Activated CD8-positive, alpha-beta T cell treated with anti-CD3 and anti-CD28 coated beads for 36 hours (primary cell): ENCODE measurements around the gene DOCK4. TPM values are rescaled to one million over a fixed set of nuclear protein-coding genes. Genes with fewer than 3 reads are reported as not detected.

Source experiments
- ATAC-seq: fragments of 200-7000 bp; cut with Tn5 transposase; one replicate; pipeline ENCODE4 v1.10.0; 2021; ENCODE audit warnings: mild to moderate bottlenecking, moderate library complexity
- CTCF ChIA-PET: fragments of 350-600 bp; sonication (Branson Sonifier 250); formaldehyde crosslinking; loops from one replicate; lab custom pipeline; 2021; ENCODE audit warnings: antibody characterized with exemption; lab: Charles Lee
- POLR2A ChIA-PET: fragments of 350-600 bp; sonication (Branson Sonifier 250); formaldehyde crosslinking; loops from one replicate; lab custom pipeline; 2021; ENCODE audit warnings: antibody characterized with exemption; lab: Charles Lee
- DNase-seq: peaks from one replicate; pipeline ENCODE4 v3.0.0-alpha.2; 2020
- H3K27ac Mint-ChIP-seq: one replicate; pipeline ENCODE4 v1.8.0; 2021; ENCODE audit warnings: mild to moderate bottlenecking, mixed read lengths
- H3K27me3 Mint-ChIP-seq: one replicate; pipeline ENCODE4 v1.8.0; 2021; ENCODE audit warnings: mixed read lengths
- H3K36me3 Mint-ChIP-seq: one replicate; pipeline ENCODE4 v1.8.0; 2021; ENCODE audit warnings: low read depth, mixed read lengths
- H3K4me1 Mint-ChIP-seq: one replicate; pipeline ENCODE4 v1.8.0; 2021; ENCODE audit warnings: low read depth, mixed read lengths
- H3K4me3 Mint-ChIP-seq: one replicate; pipeline ENCODE4 v1.8.0; 2021; ENCODE audit warnings: mild to moderate bottlenecking, moderate library complexity, mixed read lengths
- H3K9me3 Mint-ChIP-seq: one replicate; pipeline ENCODE4 v1.8.0; 2021; ENCODE audit warnings: mixed read lengths
- CTCF ChIP-seq: fragments of 200-600 bp; IDR thresholded peaks from one replicate; pipeline ENCODE4 v1.8.0; 2022; ENCODE audit warnings: antibody characterized with exemption, mild to moderate bottlenecking
- intact Hi-C: fragments of 100-400 bp; cut with micrococcal nuclease; formaldehyde crosslinking; loops from one replicate; pipeline ENCODE4 v1.10.0; 2022
- total RNA-seq, 2 experiments: library from RNA; stranded (reverse); gene quantifications; one replicate each; pipeline ENCODE4 v1.2.3, GENCODE V29; 2021

The DOCK4 gene
- total RNA-seq, 2 experiments from 2014 or later: 0.31 to 0.32 TPM

- CTCF ChIA-PET: no interaction called here
- DNase-seq (no peak), ATAC-seq (no peak)
- TF ChIP-seq CTCF: no peak
- intact Hi-C loops: no loop called here
- POLR2A ChIA-PET: no interaction called here
- H3K4me1 Mint-ChIP-seq: no peaks in the 10 kb centered on the region
- no peak overlapping the region for H3K4me3 Mint-ChIP-seq
- H3K9me3 Mint-ChIP-seq: no peaks in the 10 kb centered on the region
- H3K27ac Mint-ChIP-seq: no peak overlapping the region
- H3K27me3 Mint-ChIP-seq: peaks cover 5% of the 10 kb centered on the region
- no peaks in the 10 kb centered on the region for H3K36me3 Mint-ChIP-seq
These were observed 334.9 kb downstream of the DOCK4 start for GRCh38 chr7:111871283-111871682.

GRCh38 chr7:111869280-111869679, 336.9 kb downstream of the DOCK4 start:
- H3K27ac Mint-ChIP-seq: no peak overlapping the region

GRCh38 chr7:111867348-111867931, 338.8 kb downstream of the DOCK4 start:
- Mint-ChIP-seq H3K4me1 (no peaks in the 10 kb centered on the region), H3K4me3 (no peak overlapping the region), H3K36me3 (no peaks in the 10 kb centered on the region), H3K27me3 (no peaks in the 10 kb centered on the region), H3K27ac (no peak overlapping the region), H3K9me3 (no peaks in the 10 kb centered on the region)
- CTCF ChIA-PET: interaction anchor here (1.1 kb wide), 1 partner anchor 12 kb away, joined by 3 read pairs; no protein-coding TSS in a partner anchor
- POLR2A ChIA-PET: no interaction called here
- no peak for TF ChIP-seq CTCF
- DNase-seq (no peak), ATAC-seq (no peak)
- intact Hi-C loops: no loop called here

More at GRCh38 chr7:111869280-111869679, 336.9 kb downstream of the DOCK4 start:
- Mint-ChIP-seq H3K9me3 (no peaks in the 10 kb centered on the region), H3K4me3 (no peak overlapping the region), H3K27me3 (no peaks in the 10 kb centered on the region), H3K36me3 (no peaks in the 10 kb centered on the region), H3K4me1 (no peaks in the 10 kb centered on the region)
- DNase-seq: no peak
- ATAC-seq: no peak
- ChIA-PET POLR2A (no interaction called here), CTCF (interaction anchor here (1.2 kb wide), 1 partner anchor 14 kb away, joined by 4 read pairs; no protein-coding TSS in a partner anchor)
- intact Hi-C loops: no loop called here
- TF ChIP-seq CTCF: no peak

- Mint-ChIP-seq H3K4me3 (no peak overlapping the region), H3K9me3 (no peaks in the 10 kb centered on the region), H3K4me1 (no peaks in the 10 kb centered on the region), H3K27me3 (no peaks in the 10 kb centered on the region), H3K36me3 (no peaks in the 10 kb centered on the region), H3K27ac (no peak overlapping the region)
- no peak for TF ChIP-seq CTCF
- DNase-seq (no peak), ATAC-seq (no peak)
- CTCF ChIA-PET: interaction anchor here (1.1 kb wide), 1 partner anchor 12 kb away, joined by 3 read pairs; no protein-coding TSS in a partner anchor
- intact Hi-C loops: no loop called here
- POLR2A ChIA-PET: no interaction called here
These were observed 339.4 kb downstream of the DOCK4 start for GRCh38 chr7:111866787-111867186.

GRCh38 chr7:111865430-111865829, 340.8 kb downstream of the DOCK4 start:
- no peaks in the 10 kb centered on the region for H3K36me3 Mint-ChIP-seq
- no peak overlapping the region for H3K27ac Mint-ChIP-seq
- no peak for TF ChIP-seq CTCF
- H3K9me3 Mint-ChIP-seq: no peaks in the 10 kb centered on the region
- ChIA-PET POLR2A (no interaction called here), CTCF (no interaction called here)
- intact Hi-C loops: no loop called here
- no peak for DNase-seq
- no peaks in the 10 kb centered on the region for H3K4me1 Mint-ChIP-seq
- ATAC-seq: no peak
- H3K27me3 Mint-ChIP-seq: no peaks in the 10 kb centered on the region
- H3K4me3 Mint-ChIP-seq: no peak overlapping the region
